Hematopoietic multipotent progenitor cell treated with erythropoietin and hydrocortisone succinate and interleukin-3 and kit ligand, for 6 days (in vitro differentiated cells): ENCODE measurements around the gene CLCN4.

Experiments
- DNase-seq: peaks from one replicate; pipeline ENCODE4 v3.0.0-alpha.2; 2015

CLCN4 gene

GRCh38 chrX:10156199-10157031, at the start of gene CLCN4:
CLCN4 (plus strand) TSS chrX:10156975; CDS start chrX:10185033, 28,058 bp downstream.
- DNase-seq: peak; percentile 71

GRCh38 chrX:10107483-10107882, 49.3 kb upstream of the CLCN4 start:
- no peak for DNase-seq

- DNase-seq: no peak
Observed at GRCh38 chrX:10108288-10108687, 48.5 kb upstream of the CLCN4 start.

- no peak for DNase-seq
Observed at GRCh38 chrX:10109695-10110094, 47.1 kb upstream of the CLCN4 start.

- DNase-seq: no peak
Observed at GRCh38 chrX:10110316-10110935, 46.3 kb upstream of the CLCN4 start.

GRCh38 chrX:10110984-10111363, 45.8 kb upstream of the CLCN4 start:
- DNase-seq: peak; percentile 30

- peak; percentile 41 for DNase-seq
Observed at GRCh38 chrX:10111364-10112148, 45.2 kb upstream of the CLCN4 start.

- DNase-seq: no peak
Observed at GRCh38 chrX:10112510-10112909, 44.3 kb upstream of the CLCN4 start.

GRCh38 chrX:10115082-10115481, 41.7 kb upstream of the CLCN4 start:
- no peak for DNase-seq

GRCh38 chrX:10117301-10117700, 39.5 kb upstream of the CLCN4 start:
- no peak for DNase-seq

- DNase-seq: no peak
Observed at GRCh38 chrX:10117864-10118377, 38.9 kb upstream of the CLCN4 start.

GRCh38 chrX:10118530-10118929, 38.2 kb upstream of the CLCN4 start:
- no peak for DNase-seq

- peak; percentile 81 for DNase-seq
Observed at GRCh38 chrX:10119399-10119990, 37.3 kb upstream of the CLCN4 start.

GRCh38 chrX:10120331-10120730, 36.4 kb upstream of the CLCN4 start:
- DNase-seq: peak; percentile 82

- peak; percentile 11 for DNase-seq
Observed at GRCh38 chrX:10120828-10121227, 35.9 kb upstream of the CLCN4 start.

- DNase-seq: peak; percentile 66
Observed at GRCh38 chrX:10121787-10122186, 35.0 kb upstream of the CLCN4 start.

- no peak for DNase-seq
Observed at GRCh38 chrX:10124506-10125247, 32.1 kb upstream of the CLCN4 start.

GRCh38 chrX:10125248-10125615, 31.5 kb upstream of the CLCN4 start:
- DNase-seq: no peak

GRCh38 chrX:10126044-10126443, 30.7 kb upstream of the CLCN4 start:
- no peak for DNase-seq

GRCh38 chrX:10126834-10127233, 29.9 kb upstream of the CLCN4 start:
- DNase-seq: no peak

- DNase-seq: no peak
Observed at GRCh38 chrX:10128386-10128785, 28.4 kb upstream of the CLCN4 start.

- DNase-seq: no peak
Observed at GRCh38 chrX:10129229-10129628, 27.5 kb upstream of the CLCN4 start.
